ENCODE data around the gene PRX.
A peak's percentile ranks its signal among the peaks of the same experiment; 100 is the strongest.
"Not testable (repeated sequence)": the region's sequence is repeated elsewhere in the genome, so short reads cannot be mapped to it uniquely, and the experiment has no call there.

PRX gene

DNA sequence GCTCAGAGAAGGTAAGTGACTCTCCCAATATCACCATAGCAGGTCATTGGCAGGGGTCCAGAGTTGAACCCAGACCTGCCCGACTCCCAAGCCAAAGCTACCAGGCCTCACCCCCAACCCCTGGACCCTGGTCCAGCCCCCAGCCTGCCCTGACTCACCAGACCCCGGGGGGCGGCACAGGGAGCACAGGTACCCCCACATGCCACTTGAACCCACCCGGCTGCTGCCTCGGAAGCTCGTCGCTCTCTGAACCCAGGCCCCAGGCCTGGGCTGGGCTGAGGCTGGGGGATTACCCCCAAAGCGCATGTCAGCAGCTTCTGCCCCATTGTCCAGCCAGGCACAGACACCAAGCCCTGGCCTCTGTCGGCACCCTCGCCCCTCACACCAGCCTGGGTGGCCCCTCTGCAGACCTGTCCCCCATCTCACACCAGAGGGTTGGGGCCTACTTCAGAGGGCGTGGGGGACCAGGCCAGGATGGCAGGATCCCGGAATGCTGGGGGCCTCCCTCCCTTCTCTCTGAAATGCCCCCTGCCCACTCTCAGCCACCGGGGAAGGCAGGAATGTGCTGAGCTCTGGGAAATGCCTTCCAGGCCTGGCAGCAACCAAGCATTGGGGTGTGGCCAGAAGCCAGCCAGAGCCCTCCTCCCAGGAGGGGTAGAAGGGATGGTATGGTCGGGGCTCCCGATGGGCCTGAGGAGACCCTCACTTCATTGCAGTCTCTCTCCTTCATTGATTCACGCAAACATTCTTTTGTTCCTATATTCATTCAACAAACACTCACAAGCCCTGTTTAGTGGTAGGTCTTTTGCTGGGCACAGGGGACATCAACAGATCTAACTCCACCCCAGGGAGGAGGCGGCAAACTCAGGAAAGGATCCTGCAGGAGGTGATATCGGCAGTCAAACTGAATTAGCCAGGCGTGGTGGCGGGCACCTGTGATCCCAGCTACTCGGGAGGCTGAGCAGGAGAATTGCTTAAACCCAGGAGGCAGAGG lies 1.7 kb upstream of the PRX start:
- TF ChIP-seq ZNF274 (IDR thresholded peaks at IDR 0.05; ENCODE audit: low read depth, low read length), result no peak
- no peak overlapping the region for H3K4me3 ChIP-seq (ENCODE audit: low read length)

DNA sequence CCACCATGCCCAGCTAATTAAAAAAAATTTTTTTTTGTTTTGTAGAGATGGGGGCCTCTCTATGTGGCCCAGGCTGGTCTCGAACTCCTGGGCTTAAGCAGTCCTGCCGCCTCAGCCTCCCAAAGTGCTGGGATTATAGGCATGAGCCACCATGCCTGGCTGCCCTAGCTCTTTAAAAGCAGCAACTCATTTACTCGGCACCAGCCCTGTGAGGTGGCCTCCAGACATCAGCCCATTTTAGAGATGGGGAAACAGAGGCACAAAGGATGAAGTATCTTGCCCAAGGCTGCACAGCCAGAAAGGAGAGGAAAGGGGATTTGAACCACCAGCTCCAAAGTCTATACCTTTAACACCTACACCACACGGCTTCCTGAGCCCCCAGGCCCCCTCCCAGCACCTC lies 312 bp downstream of the PRX start:
- H3K4me3 ChIP-seq (ENCODE audit: low read length), result no peak overlapping the region
- no peak for TF ChIP-seq ZNF274 (IDR thresholded peaks at IDR 0.05; ENCODE audit: low read depth, low read length)

DNA sequence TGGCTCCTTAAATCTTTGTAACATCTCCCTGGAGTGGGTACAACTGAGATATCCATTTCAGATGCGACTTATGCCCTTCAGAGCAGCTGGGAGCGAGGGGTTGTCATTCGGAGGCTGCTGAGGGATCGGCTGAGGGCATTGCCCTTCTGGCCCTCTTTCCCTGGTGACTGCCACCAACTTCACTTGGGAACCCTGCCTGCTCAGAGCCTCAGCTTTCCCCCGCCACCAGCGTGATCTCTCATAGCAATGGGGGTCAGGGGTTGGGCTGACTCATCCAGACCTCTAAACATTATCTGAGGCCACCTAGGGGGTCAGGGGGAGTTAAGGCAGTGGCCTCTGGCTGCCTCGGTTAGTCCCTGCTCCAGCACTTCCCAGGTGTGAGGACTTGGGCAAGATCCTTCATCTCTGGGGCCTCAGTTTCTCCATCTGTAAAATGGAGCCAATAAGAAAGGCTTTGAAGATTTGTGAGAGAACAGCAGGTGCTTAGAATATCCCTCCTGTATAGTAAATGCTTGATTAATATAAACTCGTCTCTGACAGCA lies 1.1 kb downstream of the PRX start:
- no peak overlapping the region for H3K4me3 ChIP-seq (ENCODE audit: low read length)
- TF ChIP-seq ZNF274 (IDR thresholded peaks at IDR 0.05; ENCODE audit: low read depth, low read length), result no peak

DNA sequence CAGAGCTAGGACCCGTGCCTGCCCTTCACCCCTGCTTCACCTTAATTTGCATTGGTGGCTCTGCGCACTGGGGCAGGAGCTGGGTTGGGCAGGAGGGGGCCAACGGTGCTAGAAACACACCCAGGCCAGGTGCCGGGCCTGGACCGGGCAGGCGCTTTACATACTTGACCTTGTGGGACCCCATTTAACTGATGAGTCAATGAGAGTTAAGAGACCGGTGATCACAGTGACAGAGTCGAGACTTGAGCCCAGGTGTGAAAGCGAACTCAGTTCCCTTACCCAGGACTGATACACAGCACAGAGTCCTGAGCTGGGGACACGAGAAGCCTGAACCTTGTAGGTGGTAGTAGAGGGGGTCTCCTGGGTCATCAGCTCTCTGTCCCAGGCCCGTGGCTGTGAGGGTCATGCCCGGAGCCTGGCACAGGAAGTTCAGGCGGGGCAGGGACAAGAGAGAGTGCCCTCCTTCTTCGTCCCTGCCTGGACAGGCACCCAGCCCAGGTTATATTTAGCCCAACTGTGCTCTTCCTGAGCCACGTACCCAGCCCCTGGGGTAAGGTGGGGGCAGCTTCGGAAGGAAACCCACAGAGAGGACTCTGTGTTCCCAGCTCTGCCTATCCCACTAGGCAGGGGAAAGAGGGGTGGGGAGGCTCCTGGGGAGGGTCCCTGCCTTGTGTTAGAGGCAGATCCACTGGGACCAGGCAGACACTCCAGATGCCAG lies 1.9 kb downstream of the PRX start:
- no peak for TF ChIP-seq ZNF274 (IDR thresholded peaks at IDR 0.05; ENCODE audit: low read depth, low read length)
- H3K4me3 ChIP-seq (ENCODE audit: low read length), result no peak overlapping the region

DNA sequence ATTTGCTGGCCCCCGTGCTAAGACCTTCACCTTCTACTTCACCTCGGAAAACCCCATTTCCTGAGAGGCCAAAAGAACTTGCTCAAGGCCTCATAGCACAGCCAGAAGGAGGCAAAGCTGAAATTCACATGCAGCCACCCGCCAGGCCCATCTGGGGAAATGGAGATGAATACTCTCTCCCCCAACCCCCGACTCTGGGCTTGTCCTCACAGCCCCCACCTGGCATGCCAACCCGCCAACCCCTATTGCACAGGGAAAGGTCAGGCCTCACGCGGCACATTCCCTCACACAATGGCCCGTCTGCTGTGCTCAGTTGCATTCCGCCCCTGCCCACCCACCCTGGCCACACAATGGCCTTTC lies 3.2 kb downstream of the PRX start:
- no peak overlapping the region for H3K4me3 ChIP-seq (ENCODE audit: low read length)
- no peak for TF ChIP-seq ZNF274 (IDR thresholded peaks at IDR 0.05; ENCODE audit: low read depth, low read length)

DNA sequence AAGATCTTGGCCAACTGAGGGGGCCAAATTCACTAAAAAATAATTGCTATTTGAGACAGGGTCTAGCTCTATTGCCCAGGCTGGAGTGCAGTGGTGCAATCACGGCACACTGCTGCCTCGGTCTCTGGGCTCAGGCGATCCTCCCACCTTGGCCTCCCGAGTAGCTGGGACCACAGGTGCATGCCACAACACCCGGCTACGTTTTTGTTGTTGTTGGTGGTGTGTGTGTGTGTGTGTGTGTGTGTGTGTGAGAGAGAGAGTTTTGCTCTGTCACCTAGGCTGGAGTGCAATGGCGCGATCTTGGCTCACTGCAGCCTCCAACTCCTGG lies 4.6 kb downstream of the PRX start:
- not testable (repeated sequence) for H3K4me3 ChIP-seq (ENCODE audit: low read length)

DNA sequence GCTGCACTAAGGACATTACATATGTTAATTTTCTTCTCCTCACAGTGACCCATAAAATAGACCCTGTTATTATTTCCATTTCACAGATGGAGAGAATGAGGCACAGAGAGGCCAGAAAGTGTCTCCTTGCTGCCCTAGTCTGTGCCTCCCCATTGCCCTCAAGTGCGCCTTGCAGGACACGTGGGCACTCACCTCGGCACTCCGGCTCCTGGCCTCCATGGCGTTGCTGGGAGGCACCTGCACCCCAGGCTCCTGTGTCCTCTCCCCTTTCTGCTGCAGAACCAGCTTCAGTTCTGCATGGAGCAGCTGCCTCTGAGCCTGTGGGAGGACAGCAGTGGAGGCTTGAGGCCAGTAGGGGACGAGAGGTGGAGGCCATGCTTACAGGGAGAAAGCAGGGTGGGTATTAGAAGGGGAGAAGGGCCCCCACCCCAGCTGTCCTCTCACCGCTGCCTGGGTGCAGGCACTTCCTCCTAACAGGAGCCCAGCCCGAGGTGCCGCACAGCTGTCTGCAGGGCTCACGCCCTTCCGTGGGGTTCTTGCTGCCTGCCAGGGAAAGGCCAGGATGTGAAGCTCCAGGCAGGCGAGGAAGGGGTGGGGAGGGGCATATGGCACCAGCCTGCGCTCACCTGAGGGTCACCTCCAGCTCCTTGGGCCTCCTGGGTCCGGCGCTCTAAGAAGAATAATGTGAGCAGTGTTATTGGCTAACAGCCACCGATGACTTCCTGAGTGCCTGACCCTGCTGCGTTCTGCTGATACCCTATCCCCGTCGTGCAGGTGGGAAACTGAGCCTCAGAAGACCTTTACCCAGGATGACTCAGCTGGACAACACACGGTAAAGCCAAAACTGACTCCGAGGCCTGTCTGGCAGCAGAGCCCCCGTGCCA lies 5.2 kb downstream of the PRX start:
- no peak overlapping the region for H3K4me3 ChIP-seq (ENCODE audit: low read length)
- TF ChIP-seq ZNF274 (IDR thresholded peaks at IDR 0.05; ENCODE audit: low read depth, low read length), result no peak

DNA sequence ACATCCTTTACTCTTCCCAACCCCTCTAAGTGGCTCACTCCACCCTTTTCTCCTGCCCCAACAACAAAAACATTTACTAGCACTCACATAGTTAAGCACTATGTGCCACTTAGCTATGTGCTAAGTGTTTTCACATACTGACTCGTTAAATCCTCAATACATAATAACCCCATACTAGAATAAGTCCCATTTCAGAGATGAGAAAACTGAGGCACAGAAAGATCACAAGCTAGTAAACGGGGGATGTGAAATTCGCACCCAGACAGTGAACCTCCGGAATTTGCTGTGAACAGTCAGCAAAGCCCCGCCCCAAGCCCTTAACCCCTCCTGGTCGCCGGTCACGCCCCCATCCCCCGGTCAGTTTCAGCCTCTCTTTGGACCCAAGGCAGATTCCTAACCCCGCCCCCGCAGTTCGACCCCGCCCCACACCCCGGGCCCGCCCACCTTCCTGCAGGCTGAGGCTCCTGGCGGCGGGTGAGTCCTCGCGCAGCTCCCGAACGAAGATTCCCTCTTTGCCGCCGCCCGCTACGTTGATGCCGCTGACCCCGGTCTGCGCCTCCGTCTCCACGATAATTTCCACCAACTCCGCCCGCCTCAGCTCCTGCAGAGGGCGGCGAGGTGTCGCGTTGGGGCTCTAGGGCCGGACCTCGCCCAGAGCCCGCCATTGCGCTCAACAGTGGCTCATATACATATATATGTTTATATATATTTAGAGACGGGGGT lies 9.8 kb downstream of the PRX start:
- no peak for TF ChIP-seq ZNF274 (IDR thresholded peaks at IDR 0.05; ENCODE audit: low read depth, low read length)
- peak overlapping the region; percentile 76 for H3K4me3 ChIP-seq (ENCODE audit: low read length)

DNA sequence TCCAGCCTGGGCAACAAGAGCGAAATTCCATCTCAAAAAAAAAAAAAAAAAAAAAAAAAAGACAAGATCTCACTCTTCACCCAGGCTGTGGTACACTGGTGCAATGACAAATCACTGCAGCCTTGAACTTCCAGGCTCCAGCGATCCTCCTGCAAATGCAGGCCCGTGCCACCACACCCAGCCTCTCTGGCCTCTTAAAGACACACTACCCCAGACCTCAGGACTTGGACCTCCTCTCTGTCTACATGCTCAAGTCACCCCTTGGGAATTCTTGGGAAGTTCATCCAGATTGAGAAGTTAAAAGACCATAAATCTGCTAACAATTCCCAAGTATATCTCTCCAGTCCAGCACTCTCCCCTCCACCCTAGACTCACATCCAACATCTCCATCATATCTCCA lies 12.6 kb downstream of the PRX start:
- no peak overlapping the region for H3K4me3 ChIP-seq (ENCODE audit: low read length)
- no peak for TF ChIP-seq ZNF274 (IDR thresholded peaks at IDR 0.05; ENCODE audit: low read depth, low read length)

DNA sequence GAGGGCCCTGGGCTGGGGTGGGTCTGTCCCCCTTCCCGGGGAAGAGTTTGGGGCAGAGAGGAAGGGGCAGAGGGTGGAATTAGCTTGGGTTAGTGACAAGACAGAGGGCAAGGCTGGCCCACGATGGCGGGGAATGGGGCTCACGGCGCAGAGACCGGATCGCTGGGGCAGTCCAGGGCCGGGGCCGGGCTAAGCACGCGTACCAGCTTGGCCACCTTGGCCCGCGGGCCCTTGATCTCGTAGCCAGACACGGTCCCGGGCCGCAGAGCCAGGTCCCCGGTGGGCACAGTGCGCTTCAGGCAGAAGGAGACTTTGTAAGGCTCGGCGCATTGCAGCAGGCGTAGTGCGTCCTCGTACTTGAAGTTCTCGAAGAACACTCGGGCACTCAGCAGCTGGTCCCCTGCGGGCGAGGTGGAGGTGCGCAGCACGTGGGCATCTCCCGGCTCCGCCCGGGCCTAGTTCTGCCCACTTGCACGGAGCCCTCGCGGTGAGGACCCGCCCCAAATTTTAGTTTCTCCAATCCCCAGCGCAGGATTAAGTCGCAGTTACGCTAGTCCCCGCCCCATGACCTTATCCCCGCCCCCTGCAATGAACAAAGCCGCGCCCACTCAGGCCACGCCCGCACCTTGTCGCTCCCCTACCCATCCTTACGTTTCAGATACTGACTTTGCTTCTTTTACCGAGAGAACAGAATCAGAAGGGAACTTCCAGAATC lies 14.6 kb downstream of the PRX start:
- H3K4me3 ChIP-seq (ENCODE audit: low read length), result no peak overlapping the region
- TF ChIP-seq ZNF274 (IDR thresholded peaks at IDR 0.05; ENCODE audit: low read depth, low read length), result no peak

DNA sequence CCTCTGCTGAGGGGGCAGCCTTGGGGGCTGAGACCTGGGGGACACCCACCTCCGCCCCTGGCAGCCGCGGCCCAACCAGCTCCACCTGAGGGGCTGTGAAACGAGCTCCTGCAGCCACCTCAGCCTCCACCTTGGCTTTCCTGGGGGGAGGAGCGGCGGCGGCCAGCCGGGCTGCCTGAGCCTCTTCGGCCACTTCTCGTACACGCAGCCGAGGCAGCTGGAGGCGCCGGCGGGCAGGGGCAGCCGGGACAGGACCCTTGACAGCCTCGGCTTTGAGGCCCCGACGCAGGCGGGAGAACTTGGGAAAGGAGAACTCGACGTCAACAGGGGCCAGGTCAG lies 15.6 kb downstream of the PRX start:
- no peak overlapping the region for H3K4me3 ChIP-seq (ENCODE audit: low read length)
- no peak for TF ChIP-seq ZNF274 (IDR thresholded peaks at IDR 0.05; ENCODE audit: low read depth, low read length)

DNA sequence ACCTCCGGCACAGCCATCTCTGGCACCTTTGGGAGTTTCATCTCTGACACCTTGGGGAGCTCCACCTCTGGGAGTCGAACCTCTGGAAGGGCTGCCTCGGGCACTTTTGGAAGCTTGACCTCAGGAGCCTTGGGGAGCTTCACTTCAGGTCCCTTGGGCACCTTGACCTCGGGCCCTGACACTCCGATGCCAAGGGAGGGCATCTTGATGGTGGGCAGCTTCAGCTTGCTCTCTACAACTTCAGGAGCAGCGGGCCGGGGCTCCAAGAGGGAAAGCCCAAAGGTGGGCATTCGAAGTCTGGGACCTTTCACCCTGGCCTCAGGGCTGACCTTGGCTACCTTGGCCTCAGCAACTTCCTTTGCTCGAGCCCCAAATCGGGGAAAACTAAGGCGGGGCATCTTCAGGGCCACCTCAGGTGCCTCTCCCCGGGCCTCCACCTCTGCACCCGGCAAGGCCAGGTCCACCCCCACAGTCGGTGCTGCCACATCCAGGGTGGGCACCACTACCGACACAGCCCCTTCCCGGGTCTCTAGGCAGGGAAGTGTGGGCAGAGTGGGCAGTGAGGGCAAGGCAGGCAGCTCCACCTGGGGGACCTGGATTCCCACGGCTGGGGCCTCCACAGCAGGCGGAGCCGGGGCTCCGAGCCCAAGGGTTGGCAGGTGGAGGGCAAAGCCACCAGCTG lies 16.2 kb downstream of the PRX start:
- no peak for TF ChIP-seq ZNF274 (IDR thresholded peaks at IDR 0.05; ENCODE audit: low read depth, low read length)
- no peak overlapping the region for H3K4me3 ChIP-seq (ENCODE audit: low read length)

DNA sequence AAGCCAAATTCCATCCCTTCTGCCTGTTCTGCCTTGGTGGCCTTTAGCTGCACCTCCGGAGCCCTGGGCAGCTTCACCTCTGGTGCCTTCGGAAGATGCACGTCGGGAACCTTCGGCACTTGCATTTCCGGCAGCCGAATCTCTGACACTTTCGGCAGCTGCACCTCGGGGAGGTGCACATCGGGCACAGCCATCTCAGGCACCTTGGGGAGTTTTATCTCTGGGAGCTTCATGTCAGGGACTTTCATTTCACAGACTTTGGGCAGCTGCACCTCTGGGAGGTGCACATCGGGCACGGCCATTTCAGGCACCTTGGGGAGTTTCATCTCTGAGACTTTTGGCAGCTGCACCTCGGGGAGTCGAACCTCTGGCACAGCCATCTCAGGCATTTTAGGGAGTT lies 17.2 kb downstream of the PRX start:
- no peak overlapping the region for H3K4me3 ChIP-seq (ENCODE audit: low read length)
- TF ChIP-seq ZNF274 (IDR thresholded peaks at IDR 0.05; ENCODE audit: low read depth, low read length), result no peak
